ENCODE results near the gene RABGAP1L.
"Not testable (repeated sequence)": the region's sequence is repeated elsewhere in the genome, so short reads cannot be mapped to it uniquely, and the experiment has no call there.

RABGAP1L gene

GRCh38 chr1:174894117-174894762, 734.9 kb downstream of the RABGAP1L start:
- no peaks in the 10 kb centered on the region for H3K36me3 Mint-ChIP-seq (ENCODE audit: low read depth)
- no peak for DNase-seq
- no peak overlapping the region for H3K27ac Mint-ChIP-seq
- H3K4me1 Mint-ChIP-seq, result no peaks in the 10 kb centered on the region
- peaks cover 11% of the 10 kb centered on the region for H3K9me3 Mint-ChIP-seq
- H3K4me3 Mint-ChIP-seq, result no peak overlapping the region
- no peak for TF ChIP-seq CTCF (IDR thresholded peaks at IDR 0.05)
- H3K27me3 Mint-ChIP-seq (ENCODE audit: low read depth, poor library complexity), result no peaks in the 10 kb centered on the region

GRCh38 chr1:174895610-174896009, 736.3 kb downstream of the RABGAP1L start:
- peaks cover 11% of the 10 kb centered on the region for H3K9me3 Mint-ChIP-seq
- not testable (repeated sequence) for H3K4me1 Mint-ChIP-seq; H3K4me3 Mint-ChIP-seq; H3K27ac Mint-ChIP-seq; H3K27me3 Mint-ChIP-seq (ENCODE audit: low read depth, poor library complexity); H3K36me3 Mint-ChIP-seq (ENCODE audit: low read depth); DNase-seq

GRCh38 chr1:174898102-174898797, 738.9 kb downstream of the RABGAP1L start:
- no peaks in the 10 kb centered on the region for H3K4me1 Mint-ChIP-seq
- no peaks in the 10 kb centered on the region for H3K27me3 Mint-ChIP-seq (ENCODE audit: low read depth, poor library complexity)
- no peak for DNase-seq
- no peak for TF ChIP-seq CTCF (IDR thresholded peaks at IDR 0.05)
- no peaks in the 10 kb centered on the region for H3K36me3 Mint-ChIP-seq (ENCODE audit: low read depth)
- H3K27ac Mint-ChIP-seq, result no peak overlapping the region
- H3K9me3 Mint-ChIP-seq, result peaks cover 11% of the 10 kb centered on the region
- no peak overlapping the region for H3K4me3 Mint-ChIP-seq

GRCh38 chr1:174900317-174900716, 741.0 kb downstream of the RABGAP1L start:
- no peak for TF ChIP-seq CTCF (IDR thresholded peaks at IDR 0.05)
- H3K4me1 Mint-ChIP-seq, result no peaks in the 10 kb centered on the region
- H3K9me3 Mint-ChIP-seq, result peaks cover 10% of the 10 kb centered on the region
- no peak overlapping the region for H3K4me3 Mint-ChIP-seq
- no peak overlapping the region for H3K27ac Mint-ChIP-seq
- no peaks in the 10 kb centered on the region for H3K36me3 Mint-ChIP-seq (ENCODE audit: low read depth)
- DNase-seq, result no peak
- H3K27me3 Mint-ChIP-seq (ENCODE audit: low read depth, poor library complexity), result no peaks in the 10 kb centered on the region

- no peak overlapping the region for H3K4me3 Mint-ChIP-seq
- H3K4me1 Mint-ChIP-seq, result no peaks in the 10 kb centered on the region
- no peaks in the 10 kb centered on the region for H3K36me3 Mint-ChIP-seq (ENCODE audit: low read depth)
- no peaks in the 10 kb centered on the region for H3K27me3 Mint-ChIP-seq (ENCODE audit: low read depth, poor library complexity)
- H3K27ac Mint-ChIP-seq, result no peak overlapping the region
- no peak for TF ChIP-seq CTCF (IDR thresholded peaks at IDR 0.05)
- peaks cover 16% of the 10 kb centered on the region for H3K9me3 Mint-ChIP-seq
- DNase-seq, result no peak
Observed at GRCh38 chr1:174902531-174903099, 743.3 kb downstream of the RABGAP1L start.

GRCh38 chr1:174911606-174912005, 752.3 kb downstream of the RABGAP1L start:
- no peak overlapping the region for H3K4me3 Mint-ChIP-seq
- no peak overlapping the region for H3K27ac Mint-ChIP-seq
- DNase-seq, result no peak
- H3K4me1 Mint-ChIP-seq, result peaks cover 5% of the 10 kb centered on the region
- H3K9me3 Mint-ChIP-seq, result peaks cover 3% of the 10 kb centered on the region
- no peak for TF ChIP-seq CTCF (IDR thresholded peaks at IDR 0.05)
- H3K27me3 Mint-ChIP-seq (ENCODE audit: low read depth, poor library complexity), result peaks cover 4% of the 10 kb centered on the region
- no peaks in the 10 kb centered on the region for H3K36me3 Mint-ChIP-seq (ENCODE audit: low read depth)
